ENCODE results near the gene ATXN7. TPM values are rescaled to one million over a fixed set of nuclear protein-coding genes. Genes with fewer than 3 reads are reported as not detected.

ATXN7 gene
- total RNA-seq, 2 experiments from 2014 or later: 35.6 to 40.5 TPM

GRCh38 chr3:64011685-64012084 is 148.0 kb downstream of the ATXN7 start:
- DNase-seq: no peak
- ATAC-seq: no peak
- H3K27ac Mint-ChIP-seq: no peak overlapping the region
- H3K9me3 Mint-ChIP-seq (ENCODE audit: insufficient read depth): no peaks in the 10 kb centered on the region
- peaks cover 73% of the 10 kb centered on the region for H3K36me3 Mint-ChIP-seq (ENCODE audit: low read depth)
- no peak overlapping the region for H3K4me3 Mint-ChIP-seq
- CTCF ChIA-PET: interaction anchor here (2.8 to 5.8 kb wide), 2 partner anchors 11 to 50 kb away, joined by 6 to 48 read pairs; partner anchors contain the start of gene PSMD6
- H3K27me3 Mint-ChIP-seq (ENCODE audit: low read depth): no peaks in the 10 kb centered on the region
- peaks cover 7% of the 10 kb centered on the region for H3K4me1 Mint-ChIP-seq (ENCODE audit: low read depth)
- POLR2A ChIA-PET: no interaction called here

- ATAC-seq (no peak), DNase-seq (no peak)
- ChIA-PET CTCF (interaction anchor here (1.2 to 1.9 kb wide), 2 partner anchors 8 to 46 kb away, joined by 3 to 7 read pairs; no protein-coding TSS in a partner anchor), POLR2A (interaction anchor here (0.6 to 1.7 kb wide), 2 partner anchors 22 to 48 kb away, joined by 3 to 4 read pairs; no protein-coding TSS in a partner anchor)
- Mint-ChIP-seq H3K9me3 (ENCODE audit: insufficient read depth) (no peaks in the 10 kb centered on the region), H3K4me1 (ENCODE audit: low read depth) (peaks cover 19% of the 10 kb centered on the region), H3K36me3 (ENCODE audit: low read depth) (peaks cover 76% of the 10 kb centered on the region), H3K27ac (no peak overlapping the region), H3K27me3 (ENCODE audit: low read depth) (no peaks in the 10 kb centered on the region), H3K4me3 (no peak overlapping the region)
These were observed 153.4 kb downstream of the ATXN7 start for GRCh38 chr3:64016941-64017620.

GRCh38 chr3:64019271-64019670 is 155.6 kb downstream of the ATXN7 start:
- Mint-ChIP-seq H3K27me3 (ENCODE audit: low read depth) (no peaks in the 10 kb centered on the region), H3K4me3 (no peak overlapping the region), H3K27ac (peak overlapping the region; percentile 10), H3K9me3 (ENCODE audit: insufficient read depth) (no peaks in the 10 kb centered on the region), H3K36me3 (ENCODE audit: low read depth) (peaks cover 57% of the 10 kb centered on the region), H3K4me1 (ENCODE audit: low read depth) (peaks cover 31% of the 10 kb centered on the region)
- DNase-seq (no peak), ATAC-seq (no peak)
- ChIA-PET POLR2A (interaction anchor here (1.7 kb wide), 1 partner anchor 51 kb away, joined by 4 read pairs; no protein-coding TSS in a partner anchor), CTCF (interaction anchor here (1.2 kb wide), 1 partner anchor 9 kb away, joined by 3 read pairs; no protein-coding TSS in a partner anchor)

GRCh38 chr3:64019879-64020278 is 156.2 kb downstream of the ATXN7 start:
- ChIA-PET POLR2A (interaction anchor here (1.0 kb wide), 1 partner anchor 12 kb away, joined by 4 read pairs; no protein-coding TSS in a partner anchor), CTCF (interaction anchor here (1.0 to 5.5 kb wide), 5 partner anchors 9 to 464 kb away, joined by 3 to 48 read pairs (median 4); no protein-coding TSS in a partner anchor)
- no peak overlapping the region for H3K4me3 Mint-ChIP-seq
- H3K9me3 Mint-ChIP-seq (ENCODE audit: insufficient read depth): no peaks in the 10 kb centered on the region
- DNase-seq (no peak), ATAC-seq (no peak)
- H3K27me3 Mint-ChIP-seq (ENCODE audit: low read depth): no peaks in the 10 kb centered on the region
- H3K27ac Mint-ChIP-seq: no peak overlapping the region
- H3K4me1 Mint-ChIP-seq (ENCODE audit: low read depth): peaks cover 31% of the 10 kb centered on the region
- H3K36me3 Mint-ChIP-seq (ENCODE audit: low read depth): peaks cover 51% of the 10 kb centered on the region

GRCh38 chr3:64021922-64022321 is 158.3 kb downstream of the ATXN7 start:
- Mint-ChIP-seq H3K4me1 (ENCODE audit: low read depth) (peaks cover 30% of the 10 kb centered on the region), H3K4me3 (peak overlapping the region; percentile 74), H3K36me3 (ENCODE audit: low read depth) (peaks cover 37% of the 10 kb centered on the region), H3K27ac (peak overlapping the region; percentile 93), H3K9me3 (ENCODE audit: insufficient read depth) (no peaks in the 10 kb centered on the region), H3K27me3 (ENCODE audit: low read depth) (peaks cover 4% of the 10 kb centered on the region)
- DNase-seq (no peak), ATAC-seq (no peak)
- ChIA-PET CTCF (interaction anchor here (1.0 to 5.5 kb wide), 4 partner anchors 9 to 671 kb away, joined by 3 to 48 read pairs (median 10); no protein-coding TSS in a partner anchor), POLR2A (interaction anchor here (2.3 to 2.6 kb wide), 2 partner anchors 13 to 54 kb away, joined by 8 to 12 read pairs; no protein-coding TSS in a partner anchor)

- Mint-ChIP-seq H3K4me3 (peak overlapping the region; percentile 74), H3K27me3 (ENCODE audit: low read depth) (peaks cover 10% of the 10 kb centered on the region), H3K4me1 (ENCODE audit: low read depth) (peaks cover 30% of the 10 kb centered on the region), H3K36me3 (ENCODE audit: low read depth) (peaks cover 32% of the 10 kb centered on the region), H3K27ac (peak overlapping the region; percentile 93), H3K9me3 (ENCODE audit: insufficient read depth) (no peaks in the 10 kb centered on the region)
- peak; percentile 35 for DNase-seq
- peak; percentile 27 for ATAC-seq
- POLR2A ChIA-PET: interaction anchor here (1.5 to 2.6 kb wide), 5 partner anchors 14 to 61 kb away, joined by 4 to 12 read pairs (median 7); no protein-coding TSS in a partner anchor
- CTCF ChIA-PET: interaction anchor here (0.6 to 5.5 kb wide), 23 partner anchors 8 to 671 kb away, joined by 3 to 48 read pairs (median 4); partner anchors contain the start of gene SCAANT1
These were observed 159.0 kb downstream of the ATXN7 start for GRCh38 chr3:64022451-64023186.

- peak within 1 kb of the TSS; percentile 93 for H3K27ac Mint-ChIP-seq
- peak within 1 kb of the TSS; percentile 74 for H3K4me3 Mint-ChIP-seq
- ChIA-PET CTCF (interaction anchor here (0.6 to 5.5 kb wide), 32 partner anchors 7 to 672 kb away, joined by 3 to 48 read pairs (median 4); partner anchors contain the start of gene SCAANT1), POLR2A (interaction anchor here (0.6 to 2.6 kb wide), 7 partner anchors 15 to 100 kb away, joined by 3 to 12 read pairs (median 7); no protein-coding TSS in a partner anchor)
- peaks cover 25% of the 10 kb centered on the region for H3K36me3 Mint-ChIP-seq (ENCODE audit: low read depth)
- peaks cover 30% of the 10 kb centered on the region for H3K4me1 Mint-ChIP-seq (ENCODE audit: low read depth)
- peaks cover 14% of the 10 kb centered on the region for H3K27me3 Mint-ChIP-seq (ENCODE audit: low read depth)
- H3K9me3 Mint-ChIP-seq (ENCODE audit: insufficient read depth): no peaks in the 10 kb centered on the region
- DNase-seq (peak; percentile 92), ATAC-seq (peak; percentile 94)
These were observed 159.7 kb downstream of the ATXN7 start, which contains the start of gene PSMD6 for GRCh38 chr3:64023187-64023860. Gene PSMD6, minus strand, starts transcription at chr3:64023494. Its CDS starts 75 bp downstream, at chr3:64023419.

- Mint-ChIP-seq H3K9me3 (ENCODE audit: insufficient read depth) (no peaks in the 10 kb centered on the region), H3K27ac (peak overlapping the region; percentile 93), H3K27me3 (ENCODE audit: low read depth) (peaks cover 15% of the 10 kb centered on the region), H3K4me1 (ENCODE audit: low read depth) (peaks cover 28% of the 10 kb centered on the region), H3K4me3 (peak overlapping the region; percentile 74), H3K36me3 (ENCODE audit: low read depth) (peaks cover 21% of the 10 kb centered on the region)
- POLR2A ChIA-PET: interaction anchor here (0.6 to 2.6 kb wide), 7 partner anchors 15 to 100 kb away, joined by 3 to 12 read pairs (median 7); no protein-coding TSS in a partner anchor
- no peak for DNase-seq
- CTCF ChIA-PET: interaction anchor here (0.6 to 5.5 kb wide), 25 partner anchors 9 to 464 kb away, joined by 3 to 48 read pairs (median 4); partner anchors contain the start of gene SCAANT1
- no peak for ATAC-seq
These were observed 160.2 kb downstream of the ATXN7 start for GRCh38 chr3:64023861-64024223.

- H3K9me3 Mint-ChIP-seq (ENCODE audit: insufficient read depth): no peaks in the 10 kb centered on the region
- H3K4me3 Mint-ChIP-seq: no peak overlapping the region
- ChIA-PET CTCF (interaction anchor here (1.6 to 5.3 kb wide), 2 partner anchors 374 to 458 kb away, joined by 3 to 33 read pairs; no protein-coding TSS in a partner anchor), POLR2A (no interaction called here)
- ATAC-seq (no peak), DNase-seq (no peak)
- H3K27ac Mint-ChIP-seq: no peak overlapping the region
- peaks cover 23% of the 10 kb centered on the region for H3K4me1 Mint-ChIP-seq (ENCODE audit: low read depth)
- H3K36me3 Mint-ChIP-seq (ENCODE audit: low read depth): peaks cover 9% of the 10 kb centered on the region
- peaks cover 26% of the 10 kb centered on the region for H3K27me3 Mint-ChIP-seq (ENCODE audit: low read depth)
These were observed 162.7 kb downstream of the ATXN7 start for GRCh38 chr3:64026346-64026745.

GRCh38 chr3:64027658-64028057 is 164.0 kb downstream of the ATXN7 start:
- Mint-ChIP-seq H3K9me3 (ENCODE audit: insufficient read depth) (no peaks in the 10 kb centered on the region), H3K27ac (no peak overlapping the region), H3K4me3 (no peak overlapping the region)

GRCh38 chr3:64028754-64029153 is 165.1 kb downstream of the ATXN7 start:
- ChIA-PET CTCF (interaction anchor here (3.3 kb wide), 1 partner anchor 456 kb away, joined by 32 read pairs; no protein-coding TSS in a partner anchor), POLR2A (no interaction called here)
- no peaks in the 10 kb centered on the region for H3K9me3 Mint-ChIP-seq (ENCODE audit: insufficient read depth)
- H3K4me3 Mint-ChIP-seq: no peak overlapping the region
- DNase-seq (no peak), ATAC-seq (no peak)
- no peak overlapping the region for H3K27ac Mint-ChIP-seq
- peaks cover 10% of the 10 kb centered on the region for H3K4me1 Mint-ChIP-seq (ENCODE audit: low read depth)
- H3K27me3 Mint-ChIP-seq (ENCODE audit: low read depth): peaks cover 26% of the 10 kb centered on the region
- H3K36me3 Mint-ChIP-seq (ENCODE audit: low read depth): no peaks in the 10 kb centered on the region

More at GRCh38 chr3:64027658-64028057, 164.0 kb downstream of the ATXN7 start:
- H3K36me3 Mint-ChIP-seq (ENCODE audit: low read depth): no peaks in the 10 kb centered on the region
- ChIA-PET CTCF (interaction anchor here (5.3 kb wide), 1 partner anchor 457 kb away, joined by 33 read pairs; no protein-coding TSS in a partner anchor), POLR2A (no interaction called here)
- DNase-seq: no peak
- H3K4me1 Mint-ChIP-seq (ENCODE audit: low read depth): peaks cover 13% of the 10 kb centered on the region
- peaks cover 26% of the 10 kb centered on the region for H3K27me3 Mint-ChIP-seq (ENCODE audit: low read depth)
- ATAC-seq: no peak

Measured in activated CD8-positive, alpha-beta T cell treated with anti-CD3 and anti-CD28 coated beads, Interleukin-2, amount 10 ng/mL, durations not matched to agents 7 days and 5 days (primary cell).